ENCODE results near the gene ELMO1.

DNA sequence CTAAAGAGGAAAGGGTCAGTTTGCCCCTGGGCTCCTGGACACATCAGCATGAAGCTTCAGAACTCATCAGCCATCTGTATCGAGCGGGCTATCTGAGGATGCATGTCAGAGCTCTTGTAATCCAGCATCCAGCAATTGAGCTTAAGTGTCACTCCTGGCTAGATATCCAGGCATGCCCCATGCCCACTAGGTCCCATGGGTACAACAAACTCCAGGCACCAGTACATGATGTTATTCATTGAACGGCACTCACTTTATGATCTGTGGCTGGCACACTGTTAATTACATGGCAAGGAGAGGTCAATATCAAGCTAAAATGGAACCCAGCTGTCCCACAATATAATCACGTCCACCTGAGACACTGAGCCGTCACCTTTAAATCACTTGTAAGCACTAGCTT is 274.2 kb downstream of the ELMO1 start:
- no peak for TF ChIP-seq CTCF (optimal IDR thresholded peaks at IDR 0.05 in 1 of 3, IDR thresholded peaks at IDR 0.05 in 1 of 3, conservative IDR thresholded peaks at IDR 0.05 in 1 of 3; ENCODE audit: extremely low read depth in 1 of 3, insufficient read depth in 2 of 3, low read length in 3 of 3)
- no peak for TF ChIP-seq EZH2 (IDR thresholded peaks at IDR 0.05; ENCODE audit: low read length)

All from keratinocyte (primary cell).